GM12892 (cell line): Measurements from ENCODE around the gene KRTAP10-4.

ENCODE experiments used
- POLR2A ChIP-seq: IDR thresholded peaks from 2 replicates; pipeline ENCODE4 v1.6.1; 2011; ENCODE audit warnings: low read depth, low read length, control low read depth
- POLR2AphosphoS5 ChIP-seq: IDR thresholded peaks from 2 replicates; pipeline ENCODE4 v1.6.1; 2011; ENCODE audit warnings: low read depth, low read length, control low read depth

- TF ChIP-seq POLR2AphosphoS5 (no peak), POLR2A (no peak)
Observed at GRCh38 chr21:44550807-44551206, 22.7 kb upstream of the KRTAP10-4 start.
